HG03342 (cell line): ENCODE data around the gene SPDEF.

ENCODE experiments used
- ATAC-seq: cut with Tn5 transposase; IDR thresholded peaks from one replicate; pipeline ENCODE4 v1.9.1; 2021; ENCODE audit warnings: mild to moderate bottlenecking, moderate library complexity; ENCODE audit not compliant: unreplicated experiment

The SPDEF gene

DNA sequence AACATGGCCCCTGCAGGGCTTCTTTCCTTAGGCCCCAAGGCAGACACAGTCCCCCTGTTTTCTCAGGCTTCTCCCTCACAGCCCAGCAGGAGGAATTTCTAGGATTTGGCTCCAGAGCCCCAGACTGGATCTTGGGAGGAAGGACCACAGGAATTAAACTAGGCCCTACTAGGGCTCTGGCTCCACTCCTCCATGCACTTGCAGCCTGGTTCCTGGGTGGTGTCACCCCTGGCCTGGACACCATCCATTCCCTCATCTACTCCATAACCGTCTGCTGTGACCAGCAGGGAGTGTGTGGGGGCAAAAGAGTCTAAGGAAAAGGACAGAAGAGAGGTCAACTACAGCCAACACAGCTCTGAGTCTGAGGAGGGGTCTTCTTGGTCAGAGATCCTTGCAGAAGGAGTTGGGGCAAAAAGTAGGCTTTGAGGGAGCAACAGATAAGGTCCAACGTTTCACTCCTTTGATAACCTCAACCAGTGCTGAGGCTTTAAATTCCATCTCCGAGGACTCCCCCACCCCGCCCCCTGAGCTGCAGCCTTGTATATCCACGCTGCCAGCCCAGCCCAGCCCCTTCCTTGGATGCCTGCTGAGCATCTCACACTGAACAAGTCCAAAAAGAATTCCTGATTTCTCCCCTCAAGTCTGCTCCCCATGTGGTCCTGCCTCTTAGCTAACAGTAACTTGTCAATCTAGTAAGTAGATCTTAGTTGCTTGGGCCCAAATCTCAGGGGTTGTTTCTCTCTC, 27.9 kb upstream of the SPDEF start:
- no peak for ATAC-seq

DNA sequence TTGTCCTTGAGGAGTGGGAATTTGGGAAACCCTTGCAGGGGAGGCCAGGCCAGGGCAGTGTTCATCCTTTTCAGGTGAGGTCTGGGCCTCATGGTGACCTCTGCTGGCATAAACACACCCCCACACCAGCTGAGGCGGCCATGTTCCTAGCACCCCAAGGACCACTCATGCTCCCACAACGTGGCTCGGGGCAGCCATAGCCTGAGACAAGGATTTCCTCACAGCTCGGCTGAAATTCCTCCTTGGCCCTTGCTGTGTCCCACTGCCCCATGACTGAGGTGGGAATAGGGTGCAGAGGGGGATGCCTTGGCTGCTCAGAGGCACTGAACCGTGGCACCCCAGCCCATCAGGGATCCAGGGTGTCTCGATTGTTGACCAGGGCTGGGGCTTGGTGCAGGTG, 27.3 kb upstream of the SPDEF start:
- no peak for ATAC-seq

DNA sequence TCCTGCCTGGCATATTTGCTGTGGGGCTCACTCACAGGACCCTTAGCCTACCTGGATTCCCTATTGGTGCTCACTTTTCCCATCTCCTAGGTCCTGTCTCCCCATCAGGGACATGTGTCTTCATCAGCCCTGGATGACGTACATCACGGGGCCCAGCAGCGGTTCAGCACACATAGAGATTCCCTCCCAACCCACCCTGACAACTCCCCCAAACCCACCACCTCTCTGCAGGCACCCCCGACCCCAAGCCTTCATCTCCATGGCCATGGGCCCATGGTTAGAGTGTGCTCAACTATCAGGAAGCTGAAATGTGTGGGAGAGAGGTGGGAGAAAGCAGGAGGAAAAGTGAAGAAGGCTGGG, 25.4 kb upstream of the SPDEF start:
- ATAC-seq, result no peak

DNA sequence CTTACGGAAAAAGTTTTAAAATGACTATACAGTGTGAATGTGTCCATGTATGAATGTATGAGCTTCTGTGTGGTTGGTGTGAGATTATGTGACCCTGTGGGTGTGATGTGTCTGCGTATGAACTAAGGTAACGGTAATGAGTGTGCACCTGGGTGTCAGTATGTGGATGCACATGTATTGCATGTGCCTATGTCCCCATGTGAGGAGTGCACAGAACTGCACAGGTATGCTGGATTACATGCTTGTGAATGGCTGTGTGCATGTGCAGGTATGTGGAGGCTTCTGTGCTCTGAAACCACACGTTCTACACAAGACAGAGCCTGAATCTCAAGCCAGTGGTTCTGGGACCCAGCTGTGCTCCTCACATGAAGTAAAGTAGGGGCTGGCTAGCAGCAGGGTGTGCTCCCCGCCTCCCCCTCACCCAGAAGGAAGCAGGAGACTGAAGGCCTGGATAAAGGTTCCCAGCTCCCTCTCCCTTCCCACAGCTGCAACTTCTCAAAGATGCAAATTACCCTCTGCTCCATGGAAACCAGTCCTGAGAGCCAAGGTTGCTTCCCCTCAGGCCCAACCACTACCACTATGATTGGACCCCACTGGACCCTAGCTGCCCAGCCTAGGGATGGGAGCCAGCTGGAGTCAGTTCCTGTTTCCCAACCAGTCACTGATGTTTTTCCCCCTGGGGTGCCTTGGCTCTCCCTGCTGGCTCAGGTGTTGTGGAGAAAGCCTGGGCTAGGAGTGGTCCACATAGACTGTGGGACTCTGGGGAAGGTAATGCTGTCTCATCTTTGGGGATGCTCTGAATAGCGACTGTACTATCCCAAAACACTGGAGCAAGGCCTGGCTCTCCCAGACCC, 24.8 kb upstream of the SPDEF start:
- no peak for ATAC-seq

DNA sequence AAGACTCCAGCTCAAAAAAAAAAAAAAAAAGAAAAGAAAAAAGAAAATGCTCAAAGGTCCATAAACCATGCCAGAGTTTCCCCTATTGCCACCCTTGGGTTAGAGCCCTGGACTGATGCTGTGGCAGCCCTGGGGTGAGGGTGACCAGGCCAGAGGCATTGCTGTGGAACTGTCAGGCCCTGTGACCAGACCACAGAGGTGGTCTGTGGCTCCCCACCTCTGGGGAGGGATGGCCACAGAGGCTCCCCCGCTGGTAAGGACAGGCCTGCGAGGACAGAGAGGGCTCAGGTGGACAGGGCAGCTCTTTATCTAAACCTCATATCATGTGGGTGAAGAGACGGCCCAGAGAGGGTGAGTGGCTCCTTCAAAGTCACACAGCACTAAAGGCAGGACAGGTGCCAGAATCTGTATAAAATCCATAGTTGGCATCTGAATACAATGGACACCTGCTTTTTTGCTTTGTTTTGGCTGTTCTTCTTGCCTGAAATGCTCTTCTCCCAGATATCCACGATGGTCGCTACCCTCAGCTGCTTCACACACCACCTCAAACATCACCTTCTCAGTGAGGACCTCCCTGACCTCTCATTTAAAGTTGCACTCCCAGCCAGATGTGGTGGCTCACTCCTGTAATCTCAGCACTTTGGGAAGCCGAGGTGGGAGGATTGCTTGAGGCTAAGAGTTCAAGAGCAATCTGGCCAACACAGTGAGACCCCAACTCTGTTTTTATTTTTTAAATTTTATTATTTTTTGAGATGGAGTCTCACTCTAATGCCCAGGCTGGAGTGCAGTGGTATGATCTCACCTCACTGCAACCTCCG, 22.5 kb upstream of the SPDEF start:
- no peak for ATAC-seq

DNA sequence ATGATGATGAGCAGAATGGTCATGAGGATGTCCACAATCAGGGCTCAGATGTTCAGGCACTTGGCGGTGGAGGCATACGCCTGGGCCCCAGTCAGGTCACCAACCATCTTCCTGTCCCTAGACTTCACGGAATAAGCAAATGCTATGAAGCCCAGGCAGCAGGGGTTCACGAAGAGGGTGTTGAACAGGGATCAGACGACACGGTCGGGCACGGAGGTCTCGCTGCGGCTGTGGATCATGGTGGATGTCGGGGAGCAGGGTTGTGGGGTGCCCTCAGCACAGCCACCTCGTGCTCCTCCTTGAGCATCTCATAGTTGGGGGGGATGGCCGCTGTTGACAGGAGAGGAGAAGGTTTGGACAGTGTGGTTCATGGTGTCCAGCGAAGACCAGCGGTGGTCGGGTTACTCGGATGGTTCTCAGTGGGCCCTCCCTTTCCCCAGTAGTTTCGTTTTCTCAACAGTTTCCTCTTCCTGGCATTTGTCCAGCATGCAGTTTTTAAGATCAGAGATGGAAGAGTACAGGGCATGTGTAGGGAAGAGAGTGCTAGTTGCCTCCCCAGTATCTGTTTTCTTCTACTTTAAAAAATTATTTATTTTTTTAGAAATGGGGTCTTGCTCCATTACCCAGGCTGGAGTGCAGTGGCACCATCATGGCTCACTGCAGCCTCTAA, 20.3 kb upstream of the SPDEF start:
- ATAC-seq, result no peak

DNA sequence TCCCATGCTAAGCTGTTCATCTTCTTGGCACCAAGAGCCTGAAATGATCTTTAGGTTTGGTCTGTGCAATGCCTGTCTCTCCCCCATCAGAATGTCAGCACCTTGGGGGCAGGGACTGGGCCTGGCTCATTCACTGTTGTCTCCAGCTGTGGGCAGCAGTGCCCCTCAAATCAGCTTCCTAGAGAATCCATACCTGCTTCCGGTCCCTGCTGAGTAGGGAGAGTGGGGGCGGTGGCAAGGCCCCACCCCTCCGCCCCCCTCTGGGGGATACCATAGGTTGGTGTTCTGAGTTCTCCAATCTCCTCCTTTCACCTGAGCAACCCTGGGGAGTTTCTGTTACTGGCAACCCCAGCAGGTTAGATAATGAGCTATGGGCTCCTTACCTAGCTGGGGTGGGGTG, 19.2 kb upstream of the SPDEF start:
- ATAC-seq, result no peak

DNA sequence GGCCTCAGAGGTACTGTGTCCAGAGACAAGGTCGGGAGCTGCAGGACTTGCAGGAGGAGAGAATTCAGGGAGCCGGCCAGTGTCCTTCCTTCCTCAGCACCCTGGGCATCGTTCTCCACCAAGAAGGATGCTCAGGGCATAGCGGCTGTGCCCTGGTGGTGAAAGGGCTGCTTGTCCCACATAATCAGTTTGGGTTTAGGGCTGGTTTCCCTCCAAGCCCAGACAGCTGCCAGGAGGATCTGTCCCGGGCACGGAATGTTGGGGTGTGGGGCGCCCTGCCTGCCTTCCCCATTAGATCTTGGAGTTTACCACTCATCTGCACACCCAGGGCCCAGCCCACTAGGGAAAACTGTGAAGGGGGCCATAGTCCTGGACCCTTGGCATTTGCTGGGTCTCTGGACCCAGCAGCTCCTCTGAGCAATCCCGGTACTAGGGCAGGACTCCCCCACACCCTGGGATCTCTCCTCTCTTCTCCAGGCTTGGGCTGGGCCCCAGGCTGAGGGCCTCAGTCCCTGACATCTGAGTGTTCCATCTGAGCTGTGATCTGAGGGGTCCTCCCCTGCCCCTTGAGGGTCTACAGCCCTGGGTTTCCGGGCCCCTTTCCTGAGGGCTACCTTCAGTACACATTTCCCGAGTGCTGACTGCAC, 18.6 kb upstream of the SPDEF start:
- no peak for ATAC-seq

DNA sequence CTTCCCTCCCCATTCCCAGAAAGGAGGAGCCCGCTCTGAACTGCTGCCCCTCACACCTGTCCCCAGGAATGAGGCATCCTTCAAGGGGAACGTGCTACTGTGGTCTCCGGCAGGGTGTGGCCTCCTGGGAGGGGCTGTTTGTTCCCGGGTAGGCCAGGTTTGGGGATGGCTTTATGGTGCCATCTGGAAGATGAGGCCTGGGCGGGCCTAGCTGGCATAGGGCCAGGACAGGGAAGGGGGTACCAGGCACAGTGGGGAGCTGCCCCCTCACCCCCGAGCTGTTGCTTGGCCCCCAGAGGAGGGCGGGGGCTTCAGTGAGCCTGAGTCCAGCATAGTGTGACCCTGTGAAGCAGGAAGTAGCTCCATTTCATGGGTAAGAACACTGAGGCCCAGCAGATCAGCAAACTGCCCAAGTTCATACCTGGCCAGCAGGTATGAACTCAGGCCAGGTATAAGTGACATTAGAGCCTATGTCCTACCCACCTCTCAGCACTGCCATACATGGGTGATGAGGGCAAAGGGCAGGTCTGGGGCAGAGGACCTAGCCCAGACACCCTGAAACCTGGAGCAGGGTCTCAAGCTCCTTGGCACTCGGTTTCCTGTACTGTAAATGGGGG, 17.5 kb upstream of the SPDEF start:
- ATAC-seq, result no peak

DNA sequence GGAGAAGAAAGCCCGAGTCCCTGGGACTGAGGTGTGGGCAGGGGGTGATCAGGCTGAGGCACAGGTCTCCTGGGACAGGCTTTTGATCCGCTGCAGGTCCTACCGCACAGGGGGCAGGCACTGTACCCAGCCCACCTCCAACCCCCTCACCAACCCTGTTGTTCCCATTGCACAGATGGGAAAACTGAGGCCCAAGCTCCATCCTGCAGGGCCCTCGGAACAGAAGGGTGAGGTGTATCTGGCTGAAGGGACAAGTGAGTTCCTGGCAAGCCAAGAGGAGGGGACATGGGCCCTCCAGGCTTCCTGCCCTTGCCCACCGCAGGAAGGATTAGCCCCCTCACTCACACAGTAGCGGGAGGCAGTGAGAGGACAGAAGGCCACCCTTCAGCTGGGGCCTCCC, 16.5 kb upstream of the SPDEF start:
- ATAC-seq, result no peak

DNA sequence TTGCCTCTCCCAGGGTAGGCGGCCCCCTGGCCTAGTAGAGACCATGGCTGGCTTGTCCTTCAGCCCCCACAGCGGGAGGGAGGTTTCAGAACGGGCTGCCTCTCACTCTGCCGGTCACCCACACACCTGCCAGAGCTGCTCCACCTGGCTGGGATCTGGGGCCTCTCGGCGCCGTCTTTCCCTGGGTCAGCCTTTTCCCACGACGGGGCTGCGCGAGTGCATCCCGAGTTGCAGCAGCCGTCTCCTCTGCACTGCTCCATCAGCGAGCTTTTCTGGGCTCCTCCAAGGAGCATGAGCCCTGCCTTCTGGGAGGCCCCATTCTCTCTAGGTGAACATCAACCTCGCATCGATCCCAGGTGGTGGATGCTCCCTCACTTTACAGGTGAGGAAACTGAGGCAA, 15.9 kb upstream of the SPDEF start:
- ATAC-seq, result no peak

DNA sequence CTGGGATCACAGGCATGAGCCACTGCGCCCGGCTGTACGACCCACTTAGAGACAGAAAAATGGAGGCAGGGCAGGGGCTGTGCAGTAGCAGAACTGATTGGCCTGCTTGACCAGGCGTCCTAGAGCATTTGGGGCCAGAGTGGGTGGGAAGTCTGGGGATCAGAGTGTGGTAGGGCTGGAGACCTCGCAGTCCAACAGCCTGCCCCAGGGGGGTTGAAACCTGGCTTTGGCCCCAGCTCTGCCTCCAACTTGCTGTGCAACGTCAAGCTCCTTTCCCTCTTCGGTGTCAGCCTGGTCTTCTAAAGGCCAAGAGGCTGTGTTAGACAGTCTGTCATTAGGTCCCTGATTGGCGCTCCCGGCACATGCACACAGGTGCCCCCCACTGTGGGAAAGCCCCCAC, 15.3 kb upstream of the SPDEF start:
- ATAC-seq, result no peak

DNA sequence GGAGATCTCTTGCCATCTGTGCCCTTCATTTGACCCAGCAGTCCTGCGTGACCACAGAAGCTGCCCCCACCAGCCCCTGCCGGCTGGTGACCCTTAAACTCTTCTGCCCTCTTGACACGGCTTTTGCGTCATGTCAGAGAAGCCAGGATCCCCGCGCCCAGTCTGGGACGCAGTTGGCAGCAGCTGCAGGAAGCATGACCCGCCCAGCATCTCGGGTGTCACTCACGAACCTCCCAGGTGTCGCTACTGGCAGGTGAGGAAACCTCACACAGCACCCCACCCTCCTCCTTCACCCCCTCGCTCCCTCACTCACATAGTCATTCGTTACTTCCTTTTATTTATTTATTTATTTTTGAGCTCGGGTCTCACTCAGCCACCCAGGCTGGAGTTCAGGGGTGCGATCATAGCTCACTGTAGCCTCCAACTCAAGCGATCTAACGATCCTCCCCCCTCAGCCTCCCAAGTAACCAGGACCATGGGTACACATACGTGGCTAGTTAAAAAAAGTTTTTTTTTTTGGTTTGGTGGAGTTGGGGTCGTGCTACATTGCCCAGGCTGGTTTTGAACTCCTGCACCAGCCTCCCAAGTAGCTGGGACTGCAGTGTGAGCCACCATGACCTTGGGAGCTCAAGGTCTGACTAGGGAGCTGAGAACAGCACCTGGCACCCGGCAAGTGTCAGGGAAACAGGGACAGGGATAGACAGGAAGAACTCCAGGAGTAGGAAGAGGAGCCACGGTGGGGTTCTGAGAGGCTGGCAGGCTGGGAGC, 14.1 kb upstream of the SPDEF start:
- no peak for ATAC-seq

DNA sequence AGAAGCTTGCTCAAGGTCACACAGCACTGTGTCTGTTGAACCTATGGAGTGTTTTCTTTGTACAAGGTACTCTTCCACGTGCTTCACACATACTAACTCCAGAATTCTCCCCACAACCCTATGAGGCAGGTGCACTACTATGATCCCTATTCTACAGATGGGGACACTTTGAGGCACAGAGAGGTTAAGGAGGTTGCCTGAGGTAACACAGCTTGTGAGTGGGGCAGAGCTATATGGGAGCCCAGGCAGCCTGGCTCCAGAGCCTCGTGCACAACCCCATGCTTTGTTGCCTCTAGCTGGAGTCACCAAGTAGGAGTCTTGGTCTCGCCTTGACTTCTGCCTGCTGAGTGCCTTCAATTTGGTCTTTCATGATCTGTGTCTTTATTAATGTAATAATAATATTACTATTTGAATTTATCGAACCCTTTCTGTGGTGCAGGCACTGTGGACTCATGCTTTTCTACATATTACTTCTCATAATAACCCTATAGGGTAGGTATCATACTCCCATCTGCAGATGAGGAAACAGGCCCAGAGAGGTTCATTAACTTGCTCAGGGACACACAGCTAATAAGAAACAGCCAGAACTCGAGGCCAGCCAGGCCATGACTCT, 13.3 kb upstream of the SPDEF start:
- ATAC-seq, result no peak

DNA sequence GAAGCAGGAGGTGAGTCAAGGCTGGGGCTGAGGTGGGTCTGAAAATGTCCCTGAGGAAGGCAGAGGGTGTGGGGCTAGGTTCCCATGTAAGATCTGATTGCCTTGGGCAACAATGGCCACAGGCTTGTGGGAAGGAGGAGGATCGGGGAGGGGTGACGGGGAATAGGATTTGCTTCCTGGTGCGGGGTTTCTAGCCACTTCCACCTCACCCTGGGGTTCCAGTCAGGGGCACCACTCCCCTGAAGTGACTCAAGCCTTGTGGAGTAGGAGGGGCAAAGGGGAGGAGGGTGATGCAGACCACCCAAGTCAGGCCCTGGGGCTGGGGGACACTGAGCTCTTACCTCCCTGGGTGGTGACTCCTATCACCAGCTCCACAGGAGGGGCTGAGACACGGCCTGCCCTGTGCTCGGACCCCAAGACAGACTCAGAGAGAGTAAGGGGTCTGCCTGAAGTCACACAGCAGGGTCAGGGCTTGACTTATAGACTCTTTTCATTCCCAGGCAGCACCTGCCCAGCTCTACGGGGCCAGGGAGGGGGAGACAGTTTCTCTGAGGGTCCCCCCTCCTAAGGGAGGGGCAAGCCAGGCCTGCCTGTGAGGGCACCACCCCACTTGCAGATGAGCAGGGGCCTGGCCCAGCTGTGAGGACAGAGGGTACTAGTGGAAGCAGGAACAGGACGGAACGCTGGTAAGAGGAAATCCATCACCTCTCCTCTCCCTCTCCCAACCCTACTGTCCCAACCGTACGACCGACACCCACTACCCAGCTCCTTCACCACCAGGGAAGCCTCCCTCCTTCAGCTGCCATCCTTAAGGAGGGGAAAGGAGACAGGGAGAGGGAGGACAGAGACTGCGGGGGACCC, 12.4 kb upstream of the SPDEF start:
- no peak for ATAC-seq

DNA sequence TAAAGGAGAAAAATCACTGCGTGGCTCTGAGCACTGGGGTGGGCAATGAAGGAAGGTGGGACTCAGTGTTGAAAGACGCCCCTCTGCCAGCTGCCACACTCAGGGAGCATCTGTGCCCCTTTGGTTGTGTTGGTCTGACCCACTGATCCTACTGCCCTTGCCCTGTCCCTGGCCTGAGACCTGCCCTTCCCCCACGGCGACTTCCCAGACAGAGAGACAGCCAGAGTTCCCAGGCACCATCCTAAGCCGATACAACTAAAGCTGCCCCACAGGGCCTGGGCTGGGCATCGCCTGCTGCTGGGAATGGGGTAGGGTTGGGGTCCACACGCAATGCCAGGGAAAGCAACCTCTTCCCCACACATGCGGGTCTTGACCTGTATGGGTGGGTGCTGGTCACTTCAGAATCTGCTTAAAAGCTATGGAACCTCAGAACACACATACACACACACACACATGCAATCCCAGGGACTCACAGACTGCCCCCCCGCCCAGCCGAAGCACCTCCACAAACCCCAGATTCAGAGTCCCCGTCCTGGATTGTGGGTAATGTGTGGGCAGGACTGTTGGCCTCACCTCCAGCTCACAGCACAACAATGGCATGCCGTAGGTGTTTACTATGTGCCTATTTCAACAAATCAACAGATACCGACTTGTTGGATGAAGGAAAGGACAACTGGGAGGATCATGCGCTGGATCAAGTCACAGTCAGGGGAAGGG, 10.9 kb upstream of the SPDEF start:
- no peak for ATAC-seq

DNA sequence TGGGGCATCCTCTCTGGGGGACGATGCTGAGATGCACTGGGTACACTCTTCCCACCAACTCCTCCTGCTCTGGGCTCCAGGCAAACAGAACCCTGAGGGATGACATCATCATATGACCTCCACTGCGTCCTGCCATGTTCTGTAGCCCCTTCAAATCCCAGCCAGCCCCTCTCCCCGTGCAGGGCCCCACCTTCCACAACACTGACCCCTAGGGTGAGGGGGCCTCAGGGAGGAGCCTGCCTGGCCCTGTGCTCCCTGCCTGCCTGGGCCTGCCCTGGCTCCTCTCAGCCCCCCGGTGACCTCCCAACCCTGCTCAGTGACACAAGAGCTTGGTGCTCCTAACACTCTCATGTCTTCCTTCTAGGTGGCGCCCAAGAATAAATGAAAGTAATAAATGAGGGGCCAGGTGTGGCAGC, 9.6 kb upstream of the SPDEF start:
- ATAC-seq, result no peak
